Hepatocyte (in vitro differentiated cells): Measurements from ENCODE around the gene TMEM192. TPM values are rescaled to one million over a fixed set of nuclear protein-coding genes. Genes with fewer than 3 reads are reported as not detected.

Experiments used
- DNase-seq: peaks from one replicate; pipeline ENCODE4 v3.0.0-alpha.2; 2016; ENCODE audit warnings: low spot score
- H2AFZ ChIP-seq: fragments of 200-600 bp; sonication (generic); 2 replicates; pipeline ENCODE4 v1.6.0; 2016; ENCODE audit warnings: antibody characterized with exemption, mild to moderate bottlenecking
- H3K27ac ChIP-seq: fragments of 200-600 bp; sonication (generic); 2 replicates; pipeline ENCODE4 v1.5.1; 2016; ENCODE audit warnings: mild to moderate bottlenecking
- H3K27me3 ChIP-seq: fragments of 200-600 bp; sonication (generic); 2 replicates; pipeline ENCODE4 v1.6.1; 2016
- H3K36me3 ChIP-seq: fragments of 200-600 bp; sonication (generic); replicated peaks from 2 replicates; pipeline ENCODE4 v1.5.1; 2016; ENCODE audit warnings: low read depth; ENCODE audit not compliant: insufficient read depth
- H3K4me1 ChIP-seq: fragments of 200-600 bp; sonication (generic); 2 replicates; pipeline ENCODE4 v1.5.1; 2016; ENCODE audit warnings: mild to moderate bottlenecking, moderate library complexity; ENCODE audit not compliant: insufficient read depth
- H3K4me2 ChIP-seq: fragments of 200-600 bp; sonication (generic); 2 replicates; pipeline ENCODE4 v1.6.0; 2016
- H3K4me3 ChIP-seq: fragments of 200-600 bp; sonication (generic); 2 replicates; pipeline ENCODE4 v1.5.1; 2016; ENCODE audit warnings: mild to moderate bottlenecking
- H3K79me2 ChIP-seq: fragments of 200-600 bp; sonication (generic); 2 replicates; pipeline ENCODE4 v1.6.0; 2017; ENCODE audit warnings: mild to moderate bottlenecking
- H3K9me2 ChIP-seq: fragments of 200-600 bp; sonication (generic); replicated peaks from 2 replicates; pipeline ENCODE4 v1.6.0; 2017; ENCODE audit warnings: mild to moderate bottlenecking; ENCODE audit not compliant: insufficient read depth
- H3K9me3 ChIP-seq: fragments of 200-600 bp; sonication (generic); 2 replicates; pipeline ENCODE4 v1.5.1; 2016; ENCODE audit warnings: low read depth, mild to moderate bottlenecking
- H4K20me1 ChIP-seq: fragments of 200-600 bp; sonication (generic); 2 replicates; pipeline ENCODE4 v1.6.0; 2016; ENCODE audit warnings: mild to moderate bottlenecking; ENCODE audit not compliant: insufficient read depth, poor library complexity, severe bottlenecking
- EZH2 ChIP-seq: fragments of 200-600 bp; sonication (generic); IDR thresholded peaks from 2 replicates; pipeline ENCODE4 v1.6.1; 2016; ENCODE audit warnings: antibody characterized with exemption, mild to moderate bottlenecking, borderline replicate concordance
- EZH2phosphoT487 ChIP-seq: fragments of 200-600 bp; sonication (generic); IDR thresholded peaks from one replicate; pipeline ENCODE4 v1.6.1; 2018; ENCODE audit warnings: antibody characterized with exemption, mild to moderate bottlenecking, low read depth, moderate library complexity; ENCODE audit not compliant: unreplicated experiment, severe bottlenecking
- WGBS: methylation state at CpG from one replicate; pipeline ENCODE4 v1.1.6; 2016; ENCODE audit warnings: low lambda C conversion rate; ENCODE audit errors: missing lambda C conversion rate; 5-methylcytosine and 5-hydroxymethylcytosine counted together
- polyA plus RNA-seq: library from polyadenylated mRNA; unstranded; fragments of >200 nt; fragmentation: Nextera tagmentation; extraction: Ambion mirVana; gene quantifications from 2 replicates; pipeline ENCODE4 v1.2.1, GENCODE V29; 2016
- total RNA-seq: library from RNA; depleted of rRNA; stranded (reverse); fragments of >200 nt; gene quantifications from 2 replicates; pipeline ENCODE4 v1.2.3, GENCODE V29; 2014
- TF ChIP-seq, protein P1 (sequence below): fragments of 200-600 bp; sonication (generic); IDR thresholded peaks from 2 replicates; pipeline ENCODE4 v1.5.1; 2016; ENCODE audit warnings: antibody characterized with exemption, mild to moderate bottlenecking; ENCODE audit not compliant: poor library complexity

Gene TMEM192
- total and polyA plus RNA-seq, 2 experiments from 2014 or later = 22.5 to 34.7 TPM

DNA sequence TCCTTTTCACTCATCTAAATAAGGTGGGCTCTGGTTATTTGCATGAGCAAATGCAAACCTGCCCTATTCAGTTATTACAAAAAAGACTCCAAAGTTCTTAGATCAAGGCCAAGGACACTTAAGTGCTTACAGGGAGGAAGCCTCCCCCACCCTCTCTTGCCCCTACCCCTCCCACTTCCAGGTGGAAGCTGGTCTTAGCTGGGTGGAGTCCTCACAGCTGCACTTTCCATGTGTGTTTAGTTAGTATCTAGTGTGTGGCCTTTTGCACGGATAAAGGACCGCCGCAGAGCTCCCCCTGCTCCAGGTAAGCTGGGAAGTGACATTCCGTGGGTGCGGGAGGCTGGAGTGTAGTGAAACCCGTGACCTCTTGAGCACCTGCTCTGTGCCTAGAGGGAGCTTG, 59.0 kb downstream of the TMEM192 start, which contains the start of gene TRIM75:
Gene TRIM75, plus strand, starts transcription at position 222 of the 400 bp plus-strand sequence. CDS start 5,282 bp downstream, outside the sequence.
- Histone ChIP-seq H2AFZ (no peak within 1 kb of the TSS), H3K4me2 (no peak within 1 kb of the TSS), H3K79me2 (no peaks in the 10 kb centered on the region), H3K36me3 (no peaks in the 10 kb centered on the region), H4K20me1 (no peaks in the 10 kb centered on the region), H3K9me3 (no peaks in the 10 kb centered on the region), H3K4me1 (no peaks in the 10 kb centered on the region), H3K27ac (no peak within 1 kb of the TSS), H3K9me2 (no peaks in the 10 kb centered on the region), H3K27me3 (no peaks in the 10 kb centered on the region), H3K4me3 (no peak within 1 kb of the TSS)
- TF ChIP-seq, protein P1, sequence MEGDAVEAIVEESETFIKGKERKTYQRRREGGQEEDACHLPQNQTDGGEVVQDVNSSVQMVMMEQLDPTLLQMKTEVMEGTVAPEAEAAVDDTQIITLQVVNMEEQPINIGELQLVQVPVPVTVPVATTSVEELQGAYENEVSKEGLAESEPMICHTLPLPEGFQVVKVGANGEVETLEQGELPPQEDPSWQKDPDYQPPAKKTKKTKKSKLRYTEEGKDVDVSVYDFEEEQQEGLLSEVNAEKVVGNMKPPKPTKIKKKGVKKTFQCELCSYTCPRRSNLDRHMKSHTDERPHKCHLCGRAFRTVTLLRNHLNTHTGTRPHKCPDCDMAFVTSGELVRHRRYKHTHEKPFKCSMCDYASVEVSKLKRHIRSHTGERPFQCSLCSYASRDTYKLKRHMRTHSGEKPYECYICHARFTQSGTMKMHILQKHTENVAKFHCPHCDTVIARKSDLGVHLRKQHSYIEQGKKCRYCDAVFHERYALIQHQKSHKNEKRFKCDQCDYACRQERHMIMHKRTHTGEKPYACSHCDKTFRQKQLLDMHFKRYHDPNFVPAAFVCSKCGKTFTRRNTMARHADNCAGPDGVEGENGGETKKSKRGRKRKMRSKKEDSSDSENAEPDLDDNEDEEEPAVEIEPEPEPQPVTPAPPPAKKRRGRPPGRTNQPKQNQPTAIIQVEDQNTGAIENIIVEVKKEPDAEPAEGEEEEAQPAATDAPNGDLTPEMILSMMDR = no peak
- no peak for TF ChIP-seq EZH2phosphoT487
- TF ChIP-seq EZH2 = no peak
- no peak for DNase-seq
- 77% methylated on average over 6 of the region's 6 CpGs for WGBS

DNA sequence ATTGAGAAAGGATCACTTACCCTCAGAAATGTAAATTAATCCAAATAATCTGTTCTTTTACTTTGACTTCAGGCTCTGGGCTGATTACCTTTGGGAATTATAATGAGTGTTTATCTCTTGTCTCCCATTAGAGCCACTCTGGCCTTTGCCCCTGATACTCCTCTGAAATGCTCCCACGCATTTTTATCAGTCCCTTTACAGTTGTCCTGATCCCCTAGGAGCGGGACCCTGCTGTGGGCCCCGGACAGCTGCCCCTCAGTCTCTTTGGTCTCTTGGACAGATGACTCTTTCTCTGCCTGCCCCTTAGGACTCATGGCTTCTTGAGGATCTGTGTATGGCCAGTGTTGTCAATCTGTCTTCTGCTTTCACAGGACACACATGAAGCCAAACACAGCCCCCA, 60.0 kb downstream of the TMEM192 start:
- Histone ChIP-seq H3K4me2 (no peak overlapping the region), H2AFZ (no peak overlapping the region), H3K9me2 (no peaks in the 10 kb centered on the region), H3K4me3 (no peak overlapping the region), H3K27me3 (no peaks in the 10 kb centered on the region), H3K36me3 (no peaks in the 10 kb centered on the region), H3K9me3 (no peaks in the 10 kb centered on the region), H3K79me2 (no peaks in the 10 kb centered on the region), H3K27ac (no peak overlapping the region), H4K20me1 (no peaks in the 10 kb centered on the region), H3K4me1 (no peaks in the 10 kb centered on the region)
- DNase-seq = no peak
- WGBS = 30% methylated on average over 3 of the region's 3 CpGs
- no peak for TF ChIP-seq EZH2
- TF ChIP-seq, protein P1 = no peak
- no peak for TF ChIP-seq EZH2phosphoT487

DNA sequence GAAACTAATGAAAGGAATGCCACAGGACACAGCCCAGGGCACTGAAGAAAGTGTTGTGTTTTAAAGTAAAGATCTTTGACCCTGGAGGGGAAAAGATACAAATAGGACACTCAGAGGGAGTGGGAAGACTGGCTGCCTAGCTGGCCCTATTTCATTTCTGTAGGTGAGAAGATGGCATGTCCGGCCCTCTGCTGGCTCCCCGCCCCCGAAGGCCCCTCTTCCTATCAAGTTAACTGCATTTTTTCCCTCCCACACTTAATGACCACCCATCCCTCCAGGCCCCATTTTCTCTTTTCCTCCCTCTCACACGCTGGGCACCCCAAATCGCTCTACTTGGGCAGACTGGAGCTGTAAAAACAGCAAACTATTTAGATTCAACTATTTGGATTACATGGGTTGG, 64.5 kb downstream of the TMEM192 start:
- 70% methylated on average over 5 of the region's 5 CpGs for WGBS
- Histone ChIP-seq H3K4me2 (no peak overlapping the region), H3K27ac (no peak overlapping the region), H3K79me2 (no peaks in the 10 kb centered on the region), H3K9me2 (no peaks in the 10 kb centered on the region), H3K4me3 (no peak overlapping the region), H3K27me3 (no peaks in the 10 kb centered on the region), H3K36me3 (no peaks in the 10 kb centered on the region), H4K20me1 (no peaks in the 10 kb centered on the region), H3K4me1 (no peaks in the 10 kb centered on the region), H2AFZ (no peak overlapping the region), H3K9me3 (no peaks in the 10 kb centered on the region)
- TF ChIP-seq EZH2phosphoT487 = no peak
- TF ChIP-seq, protein P1 = no peak
- TF ChIP-seq EZH2 = no peak
- DNase-seq = no peak
